ENCODE results near the gene ZBTB22.

DNA sequence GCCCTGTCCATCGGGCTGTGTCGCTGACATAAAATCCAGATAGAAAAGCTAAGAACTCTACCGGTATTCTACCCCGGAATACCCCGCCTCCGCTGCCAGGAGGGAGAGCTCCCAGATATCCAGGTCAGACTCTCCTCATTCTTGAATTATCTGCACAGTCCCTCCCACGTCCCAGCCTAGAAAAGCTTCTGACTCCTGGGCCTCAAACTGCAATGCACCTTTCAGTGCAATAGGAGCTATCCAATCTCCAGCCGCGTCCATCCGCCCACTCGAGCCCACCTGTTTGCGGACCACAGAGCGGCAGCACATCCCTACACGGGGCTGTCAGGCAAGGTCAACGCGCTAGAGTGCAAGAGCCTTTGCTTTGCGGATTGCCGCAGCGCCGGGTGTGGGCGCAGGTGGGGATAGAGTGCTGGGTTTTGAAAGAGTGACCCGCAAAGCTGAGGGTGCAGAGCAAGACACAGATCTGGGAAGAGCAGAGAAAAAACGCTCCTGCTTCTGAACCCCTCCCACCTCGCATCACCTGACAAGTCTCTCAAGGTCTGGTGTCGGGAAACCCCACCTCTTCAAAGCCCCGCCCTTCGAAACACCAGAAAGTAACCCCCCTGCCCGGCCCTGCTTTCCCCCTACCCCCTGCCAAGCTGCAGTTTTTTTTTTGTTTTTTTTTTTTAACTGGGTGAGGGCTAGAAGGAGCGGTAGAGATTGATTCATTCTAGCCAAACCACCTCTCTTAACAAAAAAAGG is 5.0 kb downstream of the ZBTB22 start:
- TF ChIP-seq CTCF (IDR thresholded peaks at IDR 0.05) (no peak), POLR2A (IDR thresholded peaks at IDR 0.05) (peak in 1 of 2 donors; percentile 63)
